ENCODE measurements around the gene IL5. TPM values are rescaled to one million over a fixed set of nuclear protein-coding genes. Genes with fewer than 3 reads are reported as not detected.

Gene IL5
- total and polyA plus RNA-seq, 4 donors: not detected

DNA sequence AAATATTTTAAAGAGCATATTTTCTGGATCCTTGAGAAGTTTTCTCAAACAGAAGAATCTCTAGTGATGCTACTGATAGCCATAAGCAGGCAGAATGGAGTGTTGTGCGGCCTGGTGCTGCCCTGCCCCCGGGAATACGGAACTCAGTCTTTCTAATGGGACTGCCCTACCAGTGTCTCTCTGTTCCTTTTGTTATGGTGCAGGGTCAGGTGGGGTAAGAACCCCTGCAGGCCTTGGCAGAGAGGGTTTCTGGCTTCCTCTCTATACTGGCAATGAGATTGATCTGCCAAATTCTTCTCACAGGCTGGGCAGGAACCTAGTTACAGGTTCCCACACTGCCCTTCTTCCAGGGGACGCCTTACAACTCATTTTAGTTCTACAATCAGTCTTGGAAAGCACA lies 2.6 kb downstream of the IL5 start:
- Histone ChIP-seq H3K9me3 (ENCODE audit: control insufficient read depth in 4 of 4, low read length in 3 of 4) (no peaks in the 10 kb centered on the region), H3K4me3 (ENCODE audit: low read depth in 1 of 3, low read length in 3 of 3) (no peak overlapping the region), H3K27me3 (ENCODE audit: control insufficient read depth in 4 of 4, insufficient read depth in 4 of 4, low read length in 3 of 4) (no peaks in the 10 kb centered on the region), H3K36me3 (ENCODE audit: control insufficient read depth in 4 of 4, insufficient read depth in 3 of 4, low read depth in 1 of 4, low read length in 3 of 4) (no peaks in the 10 kb centered on the region), H3K9ac (ENCODE audit: low read depth in 1 of 2, low read length in 2 of 2) (no peak overlapping the region), H3K27ac (ENCODE audit: low read depth in 1 of 2, low read length in 2 of 2) (no peak overlapping the region), H3K4me1 (ENCODE audit: control insufficient read depth in 4 of 4, insufficient read depth in 4 of 4, low read length in 3 of 4) (no peaks in the 10 kb centered on the region)
- no peak for DNase-seq (ENCODE audit: low spot score)
- 90% methylated on average over 4 of the region's 4 CpGs for WGBS
- TF ChIP-seq, protein P1, sequence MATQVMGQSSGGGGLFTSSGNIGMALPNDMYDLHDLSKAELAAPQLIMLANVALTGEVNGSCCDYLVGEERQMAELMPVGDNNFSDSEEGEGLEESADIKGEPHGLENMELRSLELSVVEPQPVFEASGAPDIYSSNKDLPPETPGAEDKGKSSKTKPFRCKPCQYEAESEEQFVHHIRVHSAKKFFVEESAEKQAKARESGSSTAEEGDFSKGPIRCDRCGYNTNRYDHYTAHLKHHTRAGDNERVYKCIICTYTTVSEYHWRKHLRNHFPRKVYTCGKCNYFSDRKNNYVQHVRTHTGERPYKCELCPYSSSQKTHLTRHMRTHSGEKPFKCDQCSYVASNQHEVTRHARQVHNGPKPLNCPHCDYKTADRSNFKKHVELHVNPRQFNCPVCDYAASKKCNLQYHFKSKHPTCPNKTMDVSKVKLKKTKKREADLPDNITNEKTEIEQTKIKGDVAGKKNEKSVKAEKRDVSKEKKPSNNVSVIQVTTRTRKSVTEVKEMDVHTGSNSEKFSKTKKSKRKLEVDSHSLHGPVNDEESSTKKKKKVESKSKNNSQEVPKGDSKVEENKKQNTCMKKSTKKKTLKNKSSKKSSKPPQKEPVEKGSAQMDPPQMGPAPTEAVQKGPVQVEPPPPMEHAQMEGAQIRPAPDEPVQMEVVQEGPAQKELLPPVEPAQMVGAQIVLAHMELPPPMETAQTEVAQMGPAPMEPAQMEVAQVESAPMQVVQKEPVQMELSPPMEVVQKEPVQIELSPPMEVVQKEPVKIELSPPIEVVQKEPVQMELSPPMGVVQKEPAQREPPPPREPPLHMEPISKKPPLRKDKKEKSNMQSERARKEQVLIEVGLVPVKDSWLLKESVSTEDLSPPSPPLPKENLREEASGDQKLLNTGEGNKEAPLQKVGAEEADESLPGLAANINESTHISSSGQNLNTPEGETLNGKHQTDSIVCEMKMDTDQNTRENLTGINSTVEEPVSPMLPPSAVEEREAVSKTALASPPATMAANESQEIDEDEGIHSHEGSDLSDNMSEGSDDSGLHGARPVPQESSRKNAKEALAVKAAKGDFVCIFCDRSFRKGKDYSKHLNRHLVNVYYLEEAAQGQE (IDR thresholded peaks at IDR 0.05): no peak
- no peak for TF ChIP-seq JUND (IDR thresholded peaks at IDR 0.05)
- TF ChIP-seq, protein P2, sequence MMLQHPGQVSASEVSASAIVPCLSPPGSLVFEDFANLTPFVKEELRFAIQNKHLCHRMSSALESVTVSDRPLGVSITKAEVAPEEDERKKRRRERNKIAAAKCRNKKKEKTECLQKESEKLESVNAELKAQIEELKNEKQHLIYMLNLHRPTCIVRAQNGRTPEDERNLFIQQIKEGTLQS (IDR thresholded peaks at IDR 0.05): no peak
- TF ChIP-seq EGR1 (IDR thresholded peaks at IDR 0.05; ENCODE audit: low read depth in 2 of 2): no peak
- no peak for TF ChIP-seq YY1 (IDR thresholded peaks at IDR 0.05)
- TF ChIP-seq, protein P3, sequence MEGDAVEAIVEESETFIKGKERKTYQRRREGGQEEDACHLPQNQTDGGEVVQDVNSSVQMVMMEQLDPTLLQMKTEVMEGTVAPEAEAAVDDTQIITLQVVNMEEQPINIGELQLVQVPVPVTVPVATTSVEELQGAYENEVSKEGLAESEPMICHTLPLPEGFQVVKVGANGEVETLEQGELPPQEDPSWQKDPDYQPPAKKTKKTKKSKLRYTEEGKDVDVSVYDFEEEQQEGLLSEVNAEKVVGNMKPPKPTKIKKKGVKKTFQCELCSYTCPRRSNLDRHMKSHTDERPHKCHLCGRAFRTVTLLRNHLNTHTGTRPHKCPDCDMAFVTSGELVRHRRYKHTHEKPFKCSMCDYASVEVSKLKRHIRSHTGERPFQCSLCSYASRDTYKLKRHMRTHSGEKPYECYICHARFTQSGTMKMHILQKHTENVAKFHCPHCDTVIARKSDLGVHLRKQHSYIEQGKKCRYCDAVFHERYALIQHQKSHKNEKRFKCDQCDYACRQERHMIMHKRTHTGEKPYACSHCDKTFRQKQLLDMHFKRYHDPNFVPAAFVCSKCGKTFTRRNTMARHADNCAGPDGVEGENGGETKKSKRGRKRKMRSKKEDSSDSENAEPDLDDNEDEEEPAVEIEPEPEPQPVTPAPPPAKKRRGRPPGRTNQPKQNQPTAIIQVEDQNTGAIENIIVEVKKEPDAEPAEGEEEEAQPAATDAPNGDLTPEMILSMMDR (IDR thresholded peaks at IDR 0.05; ENCODE audit: low read depth, low read length, missing input control): no peak

DNA sequence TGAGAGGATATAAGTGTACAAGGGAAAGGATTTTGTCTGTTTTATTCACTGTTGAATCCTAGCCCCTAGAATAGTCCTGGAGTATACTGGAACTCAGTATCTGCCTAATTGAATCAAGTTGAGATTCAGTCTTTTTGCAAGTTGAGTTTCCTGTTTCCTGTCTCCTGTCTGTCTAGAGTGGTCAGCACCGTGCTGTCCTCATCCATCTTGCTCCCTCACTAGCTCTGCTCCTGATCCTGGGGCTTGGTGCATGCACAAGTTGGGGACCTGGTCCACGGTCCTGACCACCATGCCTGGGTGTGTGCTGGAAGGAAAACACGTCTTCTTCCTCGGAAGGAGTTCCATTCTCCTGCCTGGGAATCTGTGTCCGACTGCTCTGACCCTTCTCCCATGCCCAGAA lies 3.2 kb downstream of the IL5 start:
- H3K27me3 ChIP-seq (ENCODE audit: control insufficient read depth in 4 of 4, insufficient read depth in 4 of 4, low read length in 3 of 4): no peaks in the 10 kb centered on the region
- no peaks in the 10 kb centered on the region for H3K4me1 ChIP-seq (ENCODE audit: control insufficient read depth in 4 of 4, insufficient read depth in 4 of 4, low read length in 3 of 4)
- DNase-seq (ENCODE audit: low spot score): no peak
- no peak overlapping the region for H3K4me3 ChIP-seq (ENCODE audit: low read depth in 1 of 3, low read length in 3 of 3)
- 82% methylated on average over 5 of the region's 5 CpGs for WGBS
- no peaks in the 10 kb centered on the region for H3K9me3 ChIP-seq (ENCODE audit: control insufficient read depth in 4 of 4, low read length in 3 of 4)
- no peak for TF ChIP-seq HNF4A (conservative IDR thresholded peaks at IDR 0.05)
- TF ChIP-seq GABPA (IDR thresholded peaks at IDR 0.05 in 1 of 2, conservative IDR thresholded peaks at IDR 0.05 in 1 of 2): no peak
- TF ChIP-seq RAD21 (IDR thresholded peaks at IDR 0.05): no peak
- TF ChIP-seq, protein P4, sequence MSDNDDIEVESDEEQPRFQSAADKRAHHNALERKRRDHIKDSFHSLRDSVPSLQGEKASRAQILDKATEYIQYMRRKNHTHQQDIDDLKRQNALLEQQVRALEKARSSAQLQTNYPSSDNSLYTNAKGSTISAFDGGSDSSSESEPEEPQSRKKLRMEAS (IDR thresholded peaks at IDR 0.05): no peak
- no peak for TF ChIP-seq TAF1 (conservative IDR thresholded peaks at IDR 0.05)
- TF ChIP-seq, protein P2 (IDR thresholded peaks at IDR 0.05): no peak
- TF ChIP-seq, protein P1 (IDR thresholded peaks at IDR 0.05): no peak
- no peak for TF ChIP-seq JUND (IDR thresholded peaks at IDR 0.05)
- TF ChIP-seq, protein P5, sequence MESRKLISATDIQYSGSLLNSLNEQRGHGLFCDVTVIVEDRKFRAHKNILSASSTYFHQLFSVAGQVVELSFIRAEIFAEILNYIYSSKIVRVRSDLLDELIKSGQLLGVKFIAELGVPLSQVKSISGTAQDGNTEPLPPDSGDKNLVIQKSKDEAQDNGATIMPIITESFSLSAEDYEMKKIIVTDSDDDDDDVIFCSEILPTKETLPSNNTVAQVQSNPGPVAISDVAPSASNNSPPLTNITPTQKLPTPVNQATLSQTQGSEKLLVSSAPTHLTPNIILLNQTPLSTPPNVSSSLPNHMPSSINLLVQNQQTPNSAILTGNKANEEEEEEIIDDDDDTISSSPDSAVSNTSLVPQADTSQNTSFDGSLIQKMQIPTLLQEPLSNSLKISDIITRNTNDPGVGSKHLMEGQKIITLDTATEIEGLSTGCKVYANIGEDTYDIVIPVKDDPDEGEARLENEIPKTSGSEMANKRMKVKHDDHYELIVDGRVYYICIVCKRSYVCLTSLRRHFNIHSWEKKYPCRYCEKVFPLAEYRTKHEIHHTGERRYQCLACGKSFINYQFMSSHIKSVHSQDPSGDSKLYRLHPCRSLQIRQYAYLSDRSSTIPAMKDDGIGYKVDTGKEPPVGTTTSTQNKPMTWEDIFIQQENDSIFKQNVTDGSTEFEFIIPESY (IDR thresholded peaks at IDR 0.05): no peak
- H3K27ac ChIP-seq (ENCODE audit: low read depth in 1 of 2, low read length in 2 of 2): no peak overlapping the region
- H3K36me3 ChIP-seq (ENCODE audit: control insufficient read depth in 4 of 4, insufficient read depth in 3 of 4, low read depth in 1 of 4, low read length in 3 of 4): no peaks in the 10 kb centered on the region
- H3K9ac ChIP-seq (ENCODE audit: low read depth in 1 of 2, low read length in 2 of 2): no peak overlapping the region
